22Rv1 (cell line): Measurements from ENCODE around the gene VASN.
A peak's percentile ranks its signal among the peaks of the same experiment; 100 is the strongest.

Experiments
- H3K27ac ChIP-seq: fragments of 450-650 bp; 2 replicates; pipeline ENCODE4 v1.5.1; 2017
- CTCF ChIP-seq: fragments of 450-650 bp; IDR thresholded peaks from 2 replicates; pipeline ENCODE4 v1.5.1; 2017; ENCODE audit warnings: mild to moderate bottlenecking
- ZFX ChIP-seq: fragments of 450-650 bp; IDR thresholded peaks from 2 replicates; pipeline ENCODE4 v1.6.1; 2017; ENCODE audit warnings: antibody characterized with exemption, borderline replicate concordance

The VASN gene

GRCh38 chr16:4408323-4408690, 36.7 kb downstream of the VASN start:
- H3K27ac ChIP-seq = no peak overlapping the region

GRCh38 chr16:4409081-4409932, 37.7 kb downstream of the VASN start:
- peak; percentile 19; the same call in 1 of the 2 replicates for TF ChIP-seq CTCF
- TF ChIP-seq ZFX = no peak
- no peak overlapping the region for H3K27ac ChIP-seq

More at GRCh38 chr16:4408323-4408690, 36.7 kb downstream of the VASN start:
- TF ChIP-seq CTCF = no peak
- TF ChIP-seq ZFX = no peak

- no peak for TF ChIP-seq ZFX
- TF ChIP-seq CTCF = no peak
- no peak overlapping the region for H3K27ac ChIP-seq
Observed at GRCh38 chr16:4410335-4411075, 38.9 kb downstream of the VASN start.

- no peak overlapping the region for H3K27ac ChIP-seq
- no peak for TF ChIP-seq CTCF
- TF ChIP-seq ZFX = no peak
Observed at GRCh38 chr16:4411684-4412083, 40.0 kb downstream of the VASN start.

- no peak overlapping the region for H3K27ac ChIP-seq
- TF ChIP-seq CTCF = no peak
- no peak for TF ChIP-seq ZFX
Observed at GRCh38 chr16:4412159-4412558, 40.5 kb downstream of the VASN start.

- H3K27ac ChIP-seq = no peak overlapping the region
- TF ChIP-seq CTCF = no peak
- TF ChIP-seq ZFX = no peak
Observed at GRCh38 chr16:4412854-4413253, 41.2 kb downstream of the VASN start.

GRCh38 chr16:4414187-4414917, 42.7 kb downstream of the VASN start:
- TF ChIP-seq CTCF (no peak), ZFX (no peak)
- no peak overlapping the region for H3K27ac ChIP-seq
